Non-pigmented ciliary epithelial cell (primary cell): Measurements from ENCODE around the gene EFS.
"Not testable (repeated sequence)": the region's sequence is repeated elsewhere in the genome, so short reads cannot be mapped to it uniquely, and the experiment has no call there.

Experiments used
- DNase-seq: peaks from one replicate; pipeline ENCODE4 v3.0.0-alpha.2; 2010; ENCODE audit warnings: low read depth

EFS gene

GRCh38 chr14:23326491-23327332 lies 38.3 kb downstream of the EFS start:
- no peak for DNase-seq

DNA sequence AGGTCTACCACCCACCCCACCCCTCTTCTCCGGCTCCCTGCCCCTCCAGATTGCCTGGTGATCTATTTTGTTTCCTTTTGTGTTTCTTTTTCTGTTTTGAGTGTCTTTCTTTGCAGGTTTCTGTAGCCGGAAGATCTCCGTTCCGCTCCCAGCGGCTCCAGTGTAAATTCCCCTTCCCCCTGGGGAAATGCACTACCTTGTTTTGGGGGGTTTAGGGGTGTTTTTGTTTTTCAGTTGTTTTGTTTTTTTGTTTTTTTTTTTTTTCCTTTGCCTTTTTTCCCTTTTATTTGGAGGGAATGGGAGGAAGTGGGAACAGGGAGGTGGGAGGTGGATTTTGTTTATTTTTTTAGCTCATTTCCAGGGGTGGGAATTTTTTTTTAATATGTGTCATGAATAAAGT lies 39.2 kb downstream of the EFS start:
- DNase-seq: not testable (repeated sequence)

DNA sequence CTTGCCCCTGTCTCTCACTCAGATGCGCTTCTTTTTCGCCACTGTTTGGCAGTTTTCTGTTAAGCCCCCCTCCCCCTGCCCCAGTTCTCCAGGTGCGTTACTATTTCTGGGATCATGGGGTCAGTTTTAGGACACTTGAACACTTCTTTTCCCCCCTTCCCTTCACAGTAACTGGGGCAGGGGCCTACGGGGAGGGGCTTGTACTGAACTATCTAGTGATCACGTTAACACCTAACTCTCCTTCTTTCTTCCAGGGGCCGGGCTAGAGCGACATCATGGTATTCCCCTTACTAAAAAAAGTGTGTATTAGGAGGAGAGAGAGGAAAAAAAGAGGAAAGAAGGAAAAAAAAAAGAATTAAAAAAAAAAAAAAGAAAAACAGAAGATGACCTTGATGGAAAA lies 40.0 kb downstream of the EFS start:
- DNase-seq: no peak

- DNase-seq: no peak
Observed at GRCh38 chr14:23324455-23324846, 40.5 kb downstream of the EFS start.

DNA sequence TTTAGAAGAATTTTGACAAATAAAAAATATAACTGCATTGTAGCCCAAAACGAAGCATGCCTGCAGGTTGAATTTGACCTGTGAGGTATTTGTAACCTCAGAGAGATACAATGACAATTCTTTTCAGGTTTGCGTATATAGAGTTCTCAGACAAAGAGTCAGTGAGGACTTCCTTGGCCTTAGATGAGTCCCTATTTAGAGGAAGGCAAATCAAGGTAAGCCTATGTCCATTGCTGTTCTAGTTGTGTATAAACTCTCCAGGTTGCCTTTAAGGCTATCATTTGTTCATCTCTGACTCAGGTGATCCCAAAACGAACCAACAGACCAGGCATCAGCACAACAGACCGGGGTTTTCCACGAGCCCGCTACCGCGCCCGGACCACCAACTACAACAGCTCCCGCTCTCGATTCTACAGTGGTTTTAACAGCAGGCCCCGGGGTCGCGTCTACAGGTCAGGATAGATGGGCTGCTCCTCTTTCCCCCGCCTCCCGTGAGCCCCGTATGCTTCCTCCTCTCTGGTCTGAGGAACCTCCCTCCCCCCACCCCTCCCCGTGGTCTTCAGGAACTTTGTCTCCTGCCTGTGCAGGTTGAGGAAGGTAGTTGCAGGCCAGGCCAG lies 41.0 kb downstream of the EFS start:
- DNase-seq: no peak

- no peak for DNase-seq
Observed at GRCh38 chr14:23322568-23323517, 42.1 kb downstream of the EFS start.

DNA sequence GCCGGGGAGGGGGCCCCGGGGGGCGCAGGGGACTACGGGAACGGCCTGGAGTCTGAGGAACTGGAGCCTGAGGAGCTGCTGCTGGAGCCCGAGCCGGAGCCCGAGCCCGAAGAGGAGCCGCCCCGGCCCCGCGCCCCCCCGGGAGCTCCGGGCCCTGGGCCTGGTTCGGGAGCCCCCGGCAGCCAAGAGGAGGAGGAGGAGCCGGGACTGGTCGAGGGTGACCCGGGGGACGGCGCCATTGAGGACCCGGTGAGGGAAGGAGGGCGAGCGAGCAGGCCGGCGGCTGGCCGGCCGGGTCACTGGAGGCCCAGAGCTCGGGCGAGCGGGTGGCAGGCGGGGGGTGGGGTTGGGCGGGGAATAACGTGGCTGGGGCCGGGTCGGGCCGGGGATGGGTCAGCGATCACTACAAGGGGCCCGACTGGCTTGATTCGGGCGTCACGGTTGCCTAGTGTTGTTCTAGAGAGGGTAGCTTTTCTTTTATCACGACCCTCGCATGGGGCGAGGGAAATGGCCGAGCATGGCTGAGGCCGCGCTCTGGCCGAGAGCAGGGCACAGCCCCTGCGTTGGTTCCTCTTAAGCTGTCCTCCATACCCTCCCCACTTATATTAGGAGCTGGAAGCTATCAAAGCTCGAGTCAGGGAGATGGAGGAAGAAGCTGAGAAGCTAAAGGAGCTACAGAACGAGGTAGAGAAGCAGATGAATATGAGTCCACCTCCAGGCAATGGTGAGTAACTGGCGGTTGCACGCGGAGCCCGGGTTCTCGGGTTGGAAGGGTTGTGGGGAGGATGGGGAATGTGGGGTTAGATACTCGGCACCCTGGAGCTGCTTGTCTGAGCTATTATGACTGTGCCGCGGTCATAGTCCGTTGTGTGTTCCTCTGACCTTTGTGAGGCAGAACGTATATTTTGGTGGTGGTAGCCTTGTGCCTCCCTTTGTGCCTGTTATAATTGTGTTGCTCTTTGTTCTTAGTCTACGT lies 43.1 kb downstream of the EFS start:
- DNase-seq: no peak

DNA sequence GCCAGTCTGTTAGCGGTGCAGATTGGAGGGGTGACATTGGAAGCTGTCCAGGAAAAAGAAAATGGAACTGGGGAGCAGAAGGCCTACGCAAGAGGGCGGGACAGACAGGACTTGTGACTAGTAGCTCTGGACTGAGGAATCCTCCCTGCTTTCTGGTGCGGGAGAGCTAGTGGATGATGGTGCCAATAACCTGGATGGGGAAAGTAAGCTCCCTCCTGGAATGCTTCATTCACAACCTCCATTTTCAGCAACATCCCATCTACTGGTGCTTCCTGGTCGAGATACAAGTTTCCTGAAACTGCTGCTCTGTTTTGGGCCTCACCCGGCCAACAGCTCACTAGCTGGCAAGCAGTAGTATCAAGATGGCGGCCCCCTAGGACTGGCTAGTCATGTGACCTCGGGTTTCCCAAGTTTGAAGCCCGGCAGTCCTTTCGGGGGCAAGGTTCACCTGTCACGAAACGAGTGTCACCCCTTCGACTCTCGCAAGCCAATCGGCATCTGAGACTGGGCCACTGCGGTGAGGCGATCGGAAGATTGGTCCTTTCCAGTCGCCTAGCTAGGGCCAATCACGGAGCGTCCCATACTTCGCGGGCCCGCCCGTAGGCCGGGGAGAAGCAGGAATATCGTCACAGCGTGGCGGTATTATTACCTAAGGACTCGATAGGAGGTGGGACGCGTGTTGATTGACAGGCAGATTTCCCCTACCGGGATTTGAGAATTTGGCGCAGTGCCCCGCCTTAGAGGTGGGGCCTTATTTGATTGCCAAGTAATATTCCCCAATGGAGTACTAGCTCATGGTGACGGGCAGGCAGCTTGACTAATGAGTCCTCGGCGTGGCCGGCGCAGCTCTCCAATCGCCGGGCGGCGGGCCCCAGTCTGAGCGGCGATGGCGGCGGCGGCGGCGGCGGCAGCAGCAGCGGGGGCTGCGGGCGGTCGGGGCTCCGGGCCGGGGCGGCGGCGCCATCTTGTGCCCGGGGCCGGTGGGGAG lies 44.1 kb downstream of the EFS start, which contains the start of gene PABPN1:
Gene PABPN1, plus strand, starts transcription at position 874 of the 988 bp plus-strand sequence. Its CDS starts 13 bp downstream, at position 887.
- peak; percentile 99 for DNase-seq

GRCh38 chr14:23319746-23320583 lies 45.0 kb downstream of the EFS start:
- no peak for DNase-seq

DNA sequence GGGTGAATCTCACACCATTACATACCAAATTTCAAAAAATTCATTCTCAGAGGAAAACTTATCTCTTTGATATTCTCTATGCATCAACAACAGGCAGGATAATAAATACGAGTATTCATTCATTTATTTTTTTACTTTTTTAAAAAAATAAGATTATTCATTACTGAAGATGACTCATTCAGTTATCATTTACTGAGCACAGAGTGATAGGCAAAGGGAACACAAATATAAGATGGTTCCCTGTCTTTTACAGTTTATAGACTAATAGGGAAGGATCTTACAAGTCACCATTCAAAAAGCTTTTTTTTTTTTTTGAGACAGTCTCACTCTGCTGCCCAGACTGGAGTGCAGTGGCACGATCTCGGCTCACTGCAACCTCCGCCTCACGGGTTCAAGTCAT lies 48.7 kb downstream of the EFS start:
- DNase-seq: no peak

DNA sequence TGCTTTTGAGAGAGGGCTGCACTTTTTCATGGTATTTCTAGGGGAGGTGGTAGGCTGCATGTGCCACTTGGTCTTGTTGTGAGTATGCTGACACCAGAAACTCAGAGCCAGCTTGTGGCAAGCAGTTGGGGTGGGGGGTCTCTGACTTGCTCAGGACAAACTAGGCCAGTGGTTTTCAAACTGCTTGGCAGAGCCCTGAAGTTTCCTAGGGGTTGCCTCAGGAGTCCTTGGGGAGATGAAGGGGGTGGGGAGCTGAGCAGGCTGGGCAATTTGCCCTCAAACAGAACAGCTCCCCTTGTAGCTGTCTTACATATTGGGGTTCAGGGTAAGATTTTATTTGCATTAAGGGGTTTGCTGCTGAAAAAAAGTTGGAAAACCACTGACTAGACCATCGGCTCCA lies 54.4 kb downstream of the EFS start:
- DNase-seq: no peak

- DNase-seq: no peak
Observed at GRCh38 chr14:23308721-23309445, 56.1 kb downstream of the EFS start.

- no peak for DNase-seq
Observed at GRCh38 chr14:23307687-23308644, 57.0 kb downstream of the EFS start.

DNA sequence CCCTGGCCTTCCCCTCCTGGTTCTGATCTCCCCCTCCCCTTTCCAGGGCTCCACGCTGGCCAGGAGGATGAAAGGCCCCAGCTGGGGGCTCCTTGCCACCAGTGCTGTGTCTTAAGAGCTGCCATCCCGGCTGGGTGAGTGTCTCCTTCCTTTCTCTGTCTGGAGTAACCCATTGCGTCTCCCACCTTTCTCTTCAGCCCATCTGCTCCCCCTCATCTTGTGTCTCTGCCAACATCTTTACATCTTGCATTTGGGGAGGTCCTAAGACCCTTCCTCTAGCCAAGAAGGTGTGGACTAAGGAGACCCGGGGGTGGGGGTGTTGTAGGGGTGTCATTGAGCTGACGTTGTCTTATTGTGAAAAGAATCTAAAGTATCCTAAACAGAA lies 57.8 kb downstream of the EFS start:
- no peak for DNase-seq

- no peak for DNase-seq
Observed at GRCh38 chr14:23306412-23307145, 58.4 kb downstream of the EFS start, which contains the start of gene BCL2L2. Gene BCL2L2 (plus strand): TSS chr14:23306833. CDS start chr14:23307768, 935 bp downstream.
